Nucleus accumbens (tissue), 56 donors: ENCODE results near the gene TMEFF2.
A peak's percentile ranks its signal among the peaks of the same experiment; 100 is the strongest.
"Not testable (repeated sequence)": the region's sequence is repeated elsewhere in the genome, so short reads cannot be mapped to it uniquely, and the experiment has no call there.

ENCODE experiments used
- DNase-seq, 56 donors: peaks; one replicate each; lab custom pipeline; 2025; lab: John Stamatoyannopoulos, UW

Gene TMEFF2

GRCh38 chr2:191942739-191943103 is 252.0 kb downstream of the TMEFF2 start:
- no peak for DNase-seq

GRCh38 chr2:191942090-191942738 is 252.5 kb downstream of the TMEFF2 start:
- DNase-seq, result no peak

- no peak for DNase-seq
Observed at GRCh38 chr2:191941376-191941929, 253.3 kb downstream of the TMEFF2 start.

GRCh38 chr2:191938779-191939178 is 256.0 kb downstream of the TMEFF2 start:
- DNase-seq, result no peak

GRCh38 chr2:191936882-191937405 is 257.8 kb downstream of the TMEFF2 start:
- no peak for DNase-seq

- no peak for DNase-seq
Observed at GRCh38 chr2:191935247-191935646, 259.5 kb downstream of the TMEFF2 start.

GRCh38 chr2:191933307-191934105 is 261.2 kb downstream of the TMEFF2 start:
- DNase-seq, result no peak

GRCh38 chr2:191932286-191932685 is 262.4 kb downstream of the TMEFF2 start:
- no peak for DNase-seq

- DNase-seq, result no peak
Observed at GRCh38 chr2:191931329-191931728, 263.4 kb downstream of the TMEFF2 start.

GRCh38 chr2:191930205-191930604 is 264.5 kb downstream of the TMEFF2 start:
- no peak for DNase-seq

- no peak for DNase-seq
Observed at GRCh38 chr2:191929288-191929687, 265.4 kb downstream of the TMEFF2 start.

GRCh38 chr2:191927991-191928390 is 266.7 kb downstream of the TMEFF2 start:
- no peak for DNase-seq

GRCh38 chr2:191927319-191927867 is 267.3 kb downstream of the TMEFF2 start:
- DNase-seq, result peak in 1 of 56 donors; percentile 30

- no peak for DNase-seq
Observed at GRCh38 chr2:191926671-191927070, 268.1 kb downstream of the TMEFF2 start.

GRCh38 chr2:191923652-191923997 is 271.1 kb downstream of the TMEFF2 start:
- no peak for DNase-seq

- DNase-seq, result no peak
Observed at GRCh38 chr2:191922736-191923651, 271.7 kb downstream of the TMEFF2 start.

- DNase-seq, result not testable (repeated sequence)
Observed at GRCh38 chr2:191921650-191922049, 273.1 kb downstream of the TMEFF2 start.

GRCh38 chr2:191920502-191920901 is 274.2 kb downstream of the TMEFF2 start:
- no peak for DNase-seq

- peak in 13 of 56 donors; percentile 4 to 32 (median 19) for DNase-seq
Observed at GRCh38 chr2:191917967-191918651, 276.6 kb downstream of the TMEFF2 start.

GRCh38 chr2:191917430-191917881 is 277.3 kb downstream of the TMEFF2 start:
- no peak for DNase-seq
